Right hindlimb (tissue), 1 donor: ENCODE measurements around the gene TXNRD2.

Source experiments
- DNase-seq: peaks from one replicate; pipeline ENCODE4 v3.0.0-alpha.2; 2018

The TXNRD2 gene

GRCh38 chr22:19941365-19942082, at the start of gene TXNRD2, which contains the start of gene COMT:
Gene TXNRD2 (minus strand): TSS chr22:19941818. CDS start chr22:19941803, 15 bp downstream.
Gene COMT (plus strand): TSS chr22:19941772. CDS start chr22:19962527, 20,755 bp downstream.
- DNase-seq = peak; percentile 78

GRCh38 chr22:19991395-19991644, 49.7 kb upstream of the TXNRD2 start:
- DNase-seq = no peak

GRCh38 chr22:19990609-19991394, 49.2 kb upstream of the TXNRD2 start:
- DNase-seq = peak; percentile 24

- no peak for DNase-seq
Measured at GRCh38 chr22:19990188-19990587, 48.6 kb upstream of the TXNRD2 start.

GRCh38 chr22:19989725-19990067, 48.1 kb upstream of the TXNRD2 start:
- no peak for DNase-seq

- peak; percentile 15 for DNase-seq
Measured at GRCh38 chr22:19988965-19989724, 47.5 kb upstream of the TXNRD2 start.

GRCh38 chr22:19988331-19988808, 46.8 kb upstream of the TXNRD2 start:
- DNase-seq = no peak

- DNase-seq = no peak
Measured at GRCh38 chr22:19987394-19988306, 46.0 kb upstream of the TXNRD2 start.

GRCh38 chr22:19986410-19987341, 45.1 kb upstream of the TXNRD2 start:
- DNase-seq = peak; percentile 86

- DNase-seq = no peak
Measured at GRCh38 chr22:19986011-19986409, 44.4 kb upstream of the TXNRD2 start.

GRCh38 chr22:19984851-19985811, 43.5 kb upstream of the TXNRD2 start:
- peak; percentile 16 for DNase-seq

GRCh38 chr22:19984201-19984753, 42.7 kb upstream of the TXNRD2 start:
- peak; percentile 52 for DNase-seq

GRCh38 chr22:19983741-19984140, 42.1 kb upstream of the TXNRD2 start:
- peak; percentile 22 for DNase-seq

- peak; percentile 53 for DNase-seq
Measured at GRCh38 chr22:19982991-19983578, 41.5 kb upstream of the TXNRD2 start.

- DNase-seq = peak; percentile 7
Measured at GRCh38 chr22:19981961-19982920, 40.6 kb upstream of the TXNRD2 start.

- DNase-seq = peak; percentile 20
Measured at GRCh38 chr22:19981171-19981960, 39.7 kb upstream of the TXNRD2 start.

GRCh38 chr22:19980766-19981165, 39.1 kb upstream of the TXNRD2 start:
- no peak for DNase-seq
